Measurements from ENCODE around the gene PRICKLE1.

Gene PRICKLE1

DNA sequence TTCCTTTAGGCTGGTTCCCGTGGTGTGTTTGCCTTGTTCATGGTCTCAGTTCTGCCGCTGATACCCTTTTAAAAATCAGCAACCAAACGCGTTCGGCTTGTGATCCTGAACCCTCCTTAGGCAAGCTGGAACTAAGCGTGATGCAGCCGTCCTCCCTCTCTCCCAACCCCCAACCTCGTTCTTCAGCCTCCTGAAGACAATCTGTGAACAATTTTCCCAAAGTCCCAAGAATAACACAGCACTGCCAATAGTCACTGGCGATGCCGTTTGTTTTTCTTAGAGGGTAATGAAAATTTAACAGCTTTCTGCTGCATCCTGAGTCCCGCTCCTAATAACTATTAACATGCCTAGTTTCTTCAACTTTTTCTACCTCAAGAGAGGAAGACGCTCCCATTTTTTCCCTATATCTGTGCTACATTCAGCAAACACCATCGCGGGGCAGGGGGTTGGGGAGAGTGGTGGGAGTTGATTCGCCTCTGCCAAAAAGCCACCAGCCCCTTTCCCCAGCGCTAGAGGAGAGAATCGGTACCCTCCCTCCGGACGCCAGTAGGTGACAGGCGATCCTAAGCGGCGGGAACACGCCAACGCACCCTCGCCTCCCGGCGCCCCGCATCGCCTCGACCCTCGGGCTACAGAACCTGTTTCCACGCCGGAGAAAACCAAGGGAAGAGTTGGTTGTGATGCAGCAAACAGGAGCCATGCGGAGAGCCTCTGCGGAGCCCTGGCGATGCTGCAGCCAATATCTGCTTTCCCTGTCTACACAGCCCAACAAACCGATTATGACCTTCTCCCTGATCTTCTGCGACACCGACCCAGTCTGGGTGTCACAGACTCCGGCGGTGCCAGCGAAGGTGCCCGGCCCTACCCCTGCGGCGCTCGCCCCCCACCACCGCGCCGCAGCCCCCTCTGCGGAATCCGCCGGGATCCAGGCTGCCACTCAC lies 752 bp downstream of the PRICKLE1 start:
- DNase-seq: no peak

DNA sequence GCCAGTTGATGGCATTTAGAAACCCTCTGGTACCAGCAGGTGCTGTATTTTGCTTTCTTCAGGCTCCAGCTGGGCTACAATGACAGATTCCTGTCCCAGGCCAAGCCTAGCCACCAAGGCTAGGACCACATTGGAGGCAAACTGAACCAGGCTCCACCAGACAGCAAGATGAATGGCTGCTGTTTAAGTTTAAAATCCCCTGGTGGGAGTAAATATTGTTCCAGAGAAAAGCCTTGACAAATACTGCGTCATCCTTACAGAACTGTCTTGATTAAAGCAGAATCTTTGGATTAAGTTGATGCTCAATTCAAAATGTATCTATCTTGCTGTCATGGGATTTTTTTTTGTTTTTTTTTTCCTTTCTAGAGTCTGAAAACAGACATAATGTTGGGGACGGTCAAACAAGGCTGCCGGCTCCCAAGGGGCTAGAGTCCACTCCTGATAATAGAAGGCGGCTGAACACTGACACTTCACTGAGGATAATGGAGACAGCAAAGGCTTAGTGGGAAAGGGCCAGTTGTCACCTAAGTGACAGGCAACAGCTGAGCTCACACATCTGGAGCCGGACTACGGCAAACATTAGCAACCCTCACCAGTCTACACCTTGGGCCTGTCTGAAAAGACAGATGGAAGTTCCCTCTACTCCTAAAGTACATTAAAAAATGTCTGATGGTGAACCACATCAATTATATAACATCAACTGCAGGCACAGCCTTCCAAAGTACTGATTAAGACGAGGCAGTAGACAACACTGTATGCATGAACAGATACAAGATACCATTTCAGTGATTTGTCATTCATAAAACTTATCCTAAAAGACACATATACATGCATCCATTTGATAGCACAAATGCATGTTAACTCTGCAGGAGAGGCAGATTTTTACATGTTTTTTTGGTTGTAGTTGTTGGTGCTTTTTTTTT lies 1.7 kb downstream of the PRICKLE1 start:
- no peak for DNase-seq

DNA sequence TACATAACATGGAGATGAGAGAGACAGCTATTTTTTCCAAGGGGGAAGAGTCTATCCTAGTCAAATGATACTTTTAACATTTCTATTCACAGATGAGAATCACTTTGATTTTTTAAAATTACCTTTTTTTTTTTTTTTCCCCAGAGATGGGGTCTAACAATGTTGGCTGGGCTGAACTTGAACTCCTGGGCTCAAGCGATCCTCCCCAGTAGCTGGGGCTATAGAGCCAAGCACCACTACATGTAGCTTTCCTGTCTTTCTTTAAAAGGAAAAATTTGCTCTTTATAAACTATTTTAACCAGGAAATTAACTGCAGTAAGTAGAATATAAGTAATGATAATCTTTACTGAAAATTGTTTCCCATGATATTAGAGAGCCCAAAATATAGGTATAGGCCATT lies 3.3 kb downstream of the PRICKLE1 start:
- DNase-seq: no peak

DNA sequence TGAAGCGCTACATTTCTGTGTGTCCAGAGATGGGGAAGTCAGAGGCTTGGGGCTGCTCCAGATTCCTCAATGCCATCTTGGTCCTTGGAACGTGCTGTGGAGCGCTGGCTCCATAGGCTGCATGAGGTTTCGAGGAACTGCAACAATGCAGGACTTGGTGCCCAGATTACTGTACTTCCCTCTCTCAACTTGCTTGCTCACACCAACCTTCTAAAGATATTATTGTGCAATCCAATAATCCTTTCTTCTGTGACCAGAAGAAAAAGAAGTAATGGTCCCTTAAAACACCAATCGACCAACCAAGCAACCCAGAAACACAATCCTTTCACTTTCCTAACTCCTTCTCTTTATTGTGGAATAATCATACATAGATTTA lies 3.7 kb downstream of the PRICKLE1 start:
- no peak for DNase-seq

DNA sequence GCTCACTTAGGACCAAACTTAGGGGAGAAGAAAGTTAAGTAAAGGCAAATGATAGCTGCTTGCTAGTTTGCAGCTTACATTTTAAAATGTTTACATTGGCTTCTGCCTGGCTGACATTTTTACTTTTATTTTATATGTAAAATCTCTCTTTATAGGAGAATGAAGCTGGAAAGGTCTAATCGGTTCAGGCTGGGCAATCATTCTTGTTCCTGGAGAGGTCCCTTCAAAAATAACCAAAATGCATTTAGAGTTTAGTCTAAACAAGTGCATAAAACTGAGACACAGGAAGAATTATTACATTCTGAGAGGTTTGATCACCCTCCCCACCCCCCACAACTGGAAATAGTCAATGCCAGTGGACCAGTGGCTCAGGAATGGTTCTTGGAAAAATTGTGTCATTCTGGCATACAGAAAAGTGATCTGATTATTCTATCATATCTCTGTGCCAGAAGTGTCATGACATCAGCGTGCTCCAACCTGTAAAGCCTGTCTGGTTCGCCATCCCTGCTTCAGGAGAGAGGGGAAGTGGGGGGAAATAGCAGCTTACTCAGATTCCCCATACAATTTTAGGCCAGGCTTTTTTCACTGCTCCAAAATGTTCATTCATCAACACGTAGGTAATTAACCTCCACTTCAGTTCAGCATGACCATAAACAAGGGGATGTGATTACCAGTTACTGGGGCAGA lies 4.2 kb downstream of the PRICKLE1 start:
- no peak for DNase-seq

DNA sequence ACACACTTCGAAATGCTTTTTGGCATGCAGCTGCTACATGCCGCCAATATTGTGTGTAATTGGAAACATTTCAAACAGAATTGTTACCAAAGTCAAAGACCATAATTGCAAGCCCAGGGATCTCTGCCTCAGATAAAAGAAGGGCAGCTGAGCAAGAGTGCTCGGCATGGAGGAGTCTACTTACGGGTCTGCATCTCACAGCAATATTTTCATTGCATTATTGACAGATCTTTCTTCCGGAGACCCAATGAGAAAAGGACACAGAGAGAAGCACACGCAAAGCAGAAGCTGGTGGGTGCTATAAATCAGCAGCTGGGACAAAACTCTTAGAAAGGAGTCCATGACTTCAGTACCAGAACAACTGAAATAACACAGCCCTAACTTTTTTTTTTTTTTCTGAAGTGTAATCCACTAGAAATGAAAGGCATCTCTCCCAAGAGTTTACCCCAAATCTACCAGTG lies 4.9 kb downstream of the PRICKLE1 start:
- DNase-seq: no peak

DNA sequence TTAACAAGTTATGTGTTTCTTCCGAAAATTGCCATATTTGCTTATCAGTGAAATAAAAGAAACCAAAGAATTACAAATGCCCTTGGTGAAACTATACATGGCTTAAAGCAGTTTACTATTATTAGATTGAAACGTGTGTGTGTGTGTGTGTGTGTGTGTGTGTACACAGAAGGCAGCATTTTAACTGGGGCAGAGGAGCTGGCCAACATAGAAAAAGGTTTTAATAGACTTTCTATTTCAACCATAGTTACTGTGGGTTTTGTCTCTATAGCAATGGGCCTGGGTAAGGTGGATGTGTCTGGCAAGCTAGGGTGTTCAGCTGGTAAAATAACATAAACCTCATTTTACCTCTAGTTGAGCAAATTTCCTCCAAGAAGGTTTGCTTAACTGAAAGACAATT lies 6.5 kb downstream of the PRICKLE1 start:
- no peak for DNase-seq

DNA sequence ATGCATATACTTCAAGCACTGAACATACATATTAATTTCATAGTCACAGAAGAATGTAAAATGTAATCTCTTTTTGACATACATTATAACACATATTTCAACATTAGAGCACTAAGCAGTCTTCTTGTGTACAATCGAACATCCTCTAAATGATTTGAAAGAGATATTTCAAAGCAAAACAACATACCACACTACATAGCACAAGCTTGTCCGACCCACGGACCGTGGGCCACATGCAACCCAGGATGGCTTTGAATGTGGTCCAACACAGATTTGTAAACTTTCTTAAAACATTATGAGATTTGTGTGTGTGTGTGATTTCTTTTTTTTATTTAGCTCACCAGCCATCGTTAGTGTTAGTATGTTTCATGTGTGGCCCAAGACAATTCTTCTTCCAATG lies 7.0 kb downstream of the PRICKLE1 start:
- DNase-seq: no peak

DNA sequence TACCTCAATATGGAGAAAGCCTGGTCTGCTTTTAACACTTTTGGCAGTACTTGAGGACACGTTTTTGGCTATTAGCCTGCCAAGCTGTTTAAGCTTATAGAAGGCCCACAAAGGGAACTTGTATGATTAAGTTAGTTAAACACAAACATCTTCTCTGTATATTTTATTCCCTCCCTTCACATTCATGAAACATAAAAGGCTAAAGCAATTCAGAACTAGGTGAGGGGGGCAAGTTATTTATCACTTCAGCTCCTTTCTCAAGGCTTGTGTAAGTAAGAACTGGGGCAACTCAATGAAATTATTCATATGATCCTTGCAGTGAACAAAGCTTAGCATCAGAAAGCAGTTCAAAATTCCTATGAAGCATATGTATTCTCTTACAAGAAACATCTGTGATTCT lies 7.5 kb downstream of the PRICKLE1 start:
- no peak for DNase-seq

DNA sequence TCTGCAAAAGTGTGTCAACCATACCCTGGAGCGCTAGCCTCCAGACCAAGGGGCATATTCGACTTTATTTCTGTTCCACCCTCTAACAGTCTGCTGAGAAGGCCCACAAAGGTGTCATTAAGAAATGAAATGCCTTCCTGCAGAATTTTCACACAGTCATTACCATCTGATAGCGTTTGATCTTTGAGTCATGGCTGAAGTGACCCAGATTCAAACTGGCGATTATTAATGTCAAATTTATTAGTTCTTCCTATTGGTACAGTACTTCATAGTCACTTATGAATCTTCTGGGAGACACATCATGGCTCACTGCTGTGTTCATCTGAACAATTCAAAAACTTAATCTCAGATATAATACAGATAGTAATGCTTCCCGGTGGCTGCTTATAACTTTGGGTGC lies 13.2 kb downstream of the PRICKLE1 start:
- no peak for DNase-seq

DNA sequence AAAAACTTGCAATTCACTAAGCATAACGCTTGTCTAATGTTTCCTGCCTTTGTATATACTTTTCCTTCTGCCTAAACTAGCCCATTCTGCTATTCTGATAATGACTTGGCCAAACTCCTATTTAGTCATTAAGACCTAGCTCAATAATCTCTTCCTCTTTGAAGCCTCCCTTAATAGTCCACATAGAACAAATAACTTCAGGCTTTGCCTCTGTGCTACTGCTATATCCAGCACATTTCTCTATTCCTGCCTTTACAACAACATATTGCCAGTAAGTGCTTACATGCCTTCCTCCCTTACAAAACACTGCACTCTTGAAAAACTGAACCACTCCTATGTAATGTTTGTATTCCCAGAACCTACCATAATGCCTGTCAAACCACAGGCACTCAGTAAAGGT lies 13.8 kb downstream of the PRICKLE1 start:
- no peak for DNase-seq

DNA sequence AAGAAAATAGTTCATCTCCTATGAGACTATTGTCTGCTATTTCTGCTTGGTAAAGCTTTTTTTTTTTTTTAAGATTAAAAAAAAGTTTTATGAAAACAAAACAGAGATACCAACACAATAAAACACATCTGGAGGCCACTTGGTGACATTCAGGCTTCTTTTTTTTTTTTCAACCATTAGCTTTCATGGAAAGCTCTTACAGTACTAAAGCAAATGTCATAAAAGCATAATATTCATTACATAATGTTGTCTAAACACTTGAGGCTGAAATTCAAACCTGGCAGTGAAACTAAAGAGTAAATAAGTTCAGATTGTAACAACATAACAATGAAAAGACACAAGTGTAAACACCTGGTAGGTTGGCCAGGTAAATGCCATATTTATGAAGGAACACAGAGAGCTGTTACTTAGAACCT lies 14.7 kb downstream of the PRICKLE1 start:
- DNase-seq: no peak

DNA sequence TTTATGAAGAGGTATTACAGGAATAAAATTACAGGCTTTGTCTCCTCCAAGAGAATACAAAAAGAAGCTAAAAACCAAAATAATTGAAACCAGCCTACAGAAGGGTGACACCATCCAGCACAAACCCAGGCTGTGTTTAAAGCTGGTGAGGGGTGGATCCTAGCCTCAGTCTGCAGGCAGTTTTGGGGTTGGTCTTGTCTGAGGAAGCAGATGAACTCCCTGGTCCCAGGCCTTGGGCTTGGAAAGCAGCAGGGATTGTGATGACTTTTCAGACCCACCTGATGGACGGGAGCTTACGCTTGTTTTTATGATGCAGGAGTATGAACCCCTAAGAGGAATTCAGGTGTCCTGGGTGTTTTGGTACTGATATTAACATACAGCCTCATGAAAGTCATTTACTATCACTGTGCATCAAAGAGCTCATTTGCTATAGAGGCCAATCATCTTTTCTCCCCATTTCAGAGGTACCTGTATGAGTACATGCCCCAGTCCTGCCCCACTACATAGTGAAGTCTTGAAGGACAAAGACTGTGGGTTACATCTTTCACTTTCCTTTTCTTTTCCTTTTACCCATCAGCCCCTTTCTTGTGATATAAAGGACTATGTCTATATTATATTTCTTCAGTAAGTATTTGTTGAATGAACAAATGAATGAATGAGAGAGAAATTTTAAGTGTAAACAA lies 18.1 kb downstream of the PRICKLE1 start:
- no peak for DNase-seq

DNA sequence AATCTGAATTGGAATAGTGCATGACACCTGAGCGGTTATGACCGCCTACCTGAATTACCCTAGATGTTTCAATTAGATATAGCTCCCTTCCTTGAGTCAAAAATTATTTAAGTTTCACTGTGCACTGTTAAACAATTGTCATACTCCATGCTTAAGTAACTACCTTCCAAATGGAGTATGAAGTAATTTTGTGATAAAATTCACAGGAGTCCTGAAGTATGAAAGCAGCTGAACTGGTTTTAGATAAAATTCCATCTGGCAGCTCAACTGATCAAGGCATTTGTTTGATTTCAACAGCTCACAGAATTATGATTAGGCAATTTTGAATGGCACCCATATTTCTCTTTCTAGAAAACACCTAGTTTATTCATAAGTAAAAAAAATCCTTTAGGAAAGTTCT lies 19.5 kb downstream of the PRICKLE1 start:
- DNase-seq: no peak

DNA sequence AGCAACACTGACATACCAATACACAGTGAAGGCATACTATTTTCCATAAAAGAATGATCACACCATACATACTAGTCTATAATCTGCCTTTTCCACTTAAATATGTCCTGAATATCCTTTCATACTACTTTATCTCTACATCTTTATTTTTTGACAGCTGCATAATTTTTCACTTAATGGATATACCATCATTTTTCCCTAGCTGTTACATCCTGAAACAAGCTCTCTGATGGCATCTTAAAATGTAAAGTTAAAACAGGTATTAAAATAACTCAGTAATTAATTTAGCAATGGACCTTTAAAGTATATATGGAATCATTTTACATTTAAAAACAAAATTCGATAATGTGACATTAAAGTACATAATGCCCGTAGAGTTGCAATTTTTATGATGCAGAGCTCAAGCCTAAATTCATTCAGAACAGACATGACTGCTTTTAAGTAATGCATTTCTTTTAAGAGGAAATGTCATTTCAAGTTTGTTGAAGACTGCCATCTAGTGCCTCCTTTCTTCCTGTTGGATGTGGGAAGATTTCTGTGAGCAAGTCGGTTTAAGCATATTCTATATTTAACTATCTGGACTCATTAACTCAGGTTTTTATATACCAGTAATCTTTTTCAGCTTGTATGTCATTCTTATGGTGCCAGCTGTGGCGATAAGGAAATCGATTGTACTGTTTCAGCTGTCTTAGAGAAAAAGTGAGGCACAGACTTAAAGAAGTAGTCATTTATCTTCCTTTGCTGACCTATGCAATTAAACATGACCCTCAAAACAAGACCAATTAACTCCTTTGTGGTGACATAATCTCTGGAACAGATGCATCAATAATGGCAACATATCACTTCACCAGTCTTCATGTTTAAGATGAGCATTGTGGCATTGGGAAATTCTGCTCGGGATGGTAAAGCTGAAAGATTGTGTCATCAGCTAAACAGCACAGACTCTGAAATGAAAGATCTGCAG lies 20.3 kb downstream of the PRICKLE1 start:
- peak in 1 of 2 donors; percentile 15 for DNase-seq

DNA sequence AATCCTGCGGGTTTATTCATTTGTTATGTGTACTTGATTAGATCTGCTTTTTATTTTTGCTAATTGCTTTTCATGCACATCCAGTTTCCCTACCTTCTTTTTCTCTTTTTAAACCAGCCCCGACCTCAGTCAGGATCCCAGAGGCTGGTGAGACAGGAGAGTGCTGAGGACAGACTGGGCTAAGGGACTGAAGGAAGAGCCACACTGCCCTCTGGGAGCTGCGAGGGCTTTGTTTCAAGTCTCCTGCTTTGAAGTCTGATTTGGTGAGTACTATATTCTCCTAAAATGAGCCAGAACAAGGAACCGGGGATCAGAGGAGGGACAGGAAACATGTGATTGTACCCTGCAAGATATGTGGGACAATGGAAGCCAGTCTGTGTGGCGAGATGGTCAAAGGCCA lies 23.9 kb downstream of the PRICKLE1 start:
- DNase-seq: no peak

DNA sequence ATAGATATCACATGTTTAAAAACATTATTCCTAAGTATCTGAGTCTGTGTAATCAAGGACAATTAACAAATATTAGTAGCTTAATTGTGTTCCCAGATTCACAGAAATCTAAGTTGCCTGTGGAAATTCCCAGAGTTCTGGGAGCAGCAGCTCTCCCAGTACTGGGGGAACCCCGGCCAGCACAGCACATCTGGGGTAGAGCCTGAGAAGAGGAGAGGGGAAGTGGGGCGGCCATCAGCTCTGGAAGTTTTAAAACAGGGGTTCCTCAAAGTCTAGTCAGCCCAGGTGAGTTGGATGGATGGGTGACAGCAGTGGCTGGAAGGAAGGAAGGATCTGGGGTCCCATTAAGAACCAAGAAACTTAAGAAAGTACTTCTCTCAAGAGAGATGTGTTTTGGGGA lies 24.6 kb downstream of the PRICKLE1 start:
- DNase-seq: no peak

DNA sequence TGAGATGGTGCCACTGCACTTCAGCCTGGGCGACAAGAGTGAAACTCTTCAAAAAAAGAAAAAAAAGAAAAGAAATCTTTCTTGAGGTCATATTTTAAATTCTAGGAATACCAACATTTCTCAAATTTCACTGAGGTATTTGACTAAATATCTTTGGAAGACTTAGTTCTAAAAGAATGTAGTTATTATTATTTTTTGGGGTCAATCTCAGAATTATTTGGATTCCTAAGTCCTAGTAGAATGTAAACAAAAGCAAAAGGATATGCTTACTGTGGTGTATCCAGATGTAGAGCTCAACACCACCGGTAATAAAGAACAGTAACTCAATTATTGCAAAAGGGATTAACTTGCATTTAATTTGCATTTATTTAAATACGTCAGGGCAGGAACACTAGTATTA lies 25.0 kb downstream of the PRICKLE1 start:
- DNase-seq: no peak

DNA sequence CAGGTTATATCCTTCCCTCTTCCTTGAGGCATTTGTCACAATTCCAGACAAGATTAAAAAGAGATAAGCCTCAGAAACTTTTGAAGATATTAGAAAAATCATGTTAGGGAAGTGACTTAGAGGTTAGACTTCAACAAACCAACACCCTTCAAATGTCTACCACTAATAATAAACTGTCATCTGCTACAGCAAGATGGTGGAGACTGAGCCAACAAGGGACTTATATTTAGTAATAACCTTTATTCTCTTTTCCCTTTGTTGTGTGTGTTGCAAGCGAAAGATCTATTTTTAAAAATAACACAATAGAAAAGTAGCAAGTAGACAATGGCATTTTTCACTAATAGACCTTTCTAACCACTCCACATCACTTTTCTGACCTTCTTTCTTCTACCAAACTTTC lies 28.6 kb downstream of the PRICKLE1 start:
- DNase-seq: no peak

DNA sequence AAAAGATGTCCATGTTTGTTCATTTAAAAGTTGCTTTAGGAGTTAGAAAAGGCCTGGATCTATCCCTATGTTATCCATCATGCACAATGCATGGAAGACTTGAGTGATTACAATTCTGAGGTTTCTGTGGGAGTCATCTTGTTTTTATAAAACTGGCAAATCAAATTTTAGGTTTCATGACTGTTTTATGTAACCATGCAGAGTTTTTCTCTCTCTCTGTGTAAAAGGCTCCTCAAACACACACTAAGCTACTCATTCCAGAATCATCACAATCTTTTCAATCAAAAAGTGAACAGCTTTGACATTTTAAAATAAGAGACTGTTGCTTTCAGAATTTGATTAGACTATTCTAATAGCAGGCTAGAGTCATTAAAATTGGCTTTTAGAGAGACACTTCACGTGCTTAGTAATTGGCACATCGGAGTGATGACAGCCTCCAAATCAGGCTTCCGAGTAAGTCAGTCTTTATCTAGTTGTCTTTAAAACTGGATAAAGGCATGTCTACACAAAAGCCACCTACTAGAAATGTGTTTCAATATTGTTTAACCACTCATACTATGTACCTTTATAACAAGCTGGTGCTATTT lies 31.9 kb downstream of the PRICKLE1 start:
- no peak for DNase-seq

DNA sequence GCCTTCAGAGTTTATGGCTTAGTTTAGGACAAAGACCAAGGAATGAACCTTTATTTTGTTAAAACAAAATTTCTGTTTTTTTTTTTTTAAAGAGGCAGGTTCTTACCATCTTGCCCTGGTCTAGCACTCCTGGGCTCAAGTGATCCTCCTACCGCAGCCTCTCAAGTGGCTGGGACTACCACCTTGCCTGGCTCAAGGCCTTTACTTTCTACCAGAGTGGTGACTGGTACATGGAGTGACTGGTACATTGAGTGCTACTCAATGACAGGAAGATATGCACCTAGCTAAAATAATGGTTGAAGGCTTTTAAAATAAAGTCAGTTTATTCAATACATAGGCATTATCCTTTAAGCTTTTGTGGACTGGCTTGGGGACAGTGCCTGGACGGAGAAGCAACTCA lies 32.6 kb downstream of the PRICKLE1 start:
- DNase-seq: no peak
